ENCODE results near the gene MERTK. TPM values are rescaled to one million over a fixed set of nuclear protein-coding genes. Genes with fewer than 3 reads are reported as not detected.

Gene MERTK
- total and polyA plus RNA-seq, 2 of the 8 experiments (the other 6 are each of a cell fraction or from before 2014, with no cell fraction given), result 6.5 to 7.0 TPM

- TF ChIP-seq CHD7 (IDR thresholded peaks at IDR 0.05; ENCODE audit: insufficient replicate concordance, low read length) (no peak), NANOG (IDR thresholded peaks at IDR 0.05; ENCODE audit: insufficient read depth, low read depth, low read length, poor library complexity, severe bottlenecking) (no peak), POU5F1 (IDR thresholded peaks at IDR 0.05; ENCODE audit: low read depth, low read length) (no peak), BRCA1 (IDR thresholded peaks at IDR 0.05; ENCODE audit: low read depth, low read length) (no peak), PHF8 (conservative IDR thresholded peaks at IDR 0.05; ENCODE audit: low read depth, low read length) (no peak), YY1 (IDR thresholded peaks at IDR 0.05; ENCODE audit: low read depth, low read length) (no peak), ASH2L (IDR thresholded peaks at IDR 0.05; ENCODE audit: low read length) (no peak)
- TF ChIP-seq, protein P1, sequence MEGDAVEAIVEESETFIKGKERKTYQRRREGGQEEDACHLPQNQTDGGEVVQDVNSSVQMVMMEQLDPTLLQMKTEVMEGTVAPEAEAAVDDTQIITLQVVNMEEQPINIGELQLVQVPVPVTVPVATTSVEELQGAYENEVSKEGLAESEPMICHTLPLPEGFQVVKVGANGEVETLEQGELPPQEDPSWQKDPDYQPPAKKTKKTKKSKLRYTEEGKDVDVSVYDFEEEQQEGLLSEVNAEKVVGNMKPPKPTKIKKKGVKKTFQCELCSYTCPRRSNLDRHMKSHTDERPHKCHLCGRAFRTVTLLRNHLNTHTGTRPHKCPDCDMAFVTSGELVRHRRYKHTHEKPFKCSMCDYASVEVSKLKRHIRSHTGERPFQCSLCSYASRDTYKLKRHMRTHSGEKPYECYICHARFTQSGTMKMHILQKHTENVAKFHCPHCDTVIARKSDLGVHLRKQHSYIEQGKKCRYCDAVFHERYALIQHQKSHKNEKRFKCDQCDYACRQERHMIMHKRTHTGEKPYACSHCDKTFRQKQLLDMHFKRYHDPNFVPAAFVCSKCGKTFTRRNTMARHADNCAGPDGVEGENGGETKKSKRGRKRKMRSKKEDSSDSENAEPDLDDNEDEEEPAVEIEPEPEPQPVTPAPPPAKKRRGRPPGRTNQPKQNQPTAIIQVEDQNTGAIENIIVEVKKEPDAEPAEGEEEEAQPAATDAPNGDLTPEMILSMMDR (IDR thresholded peaks at IDR 0.05; ENCODE audit: control extremely low read depth in 1 of 3, insufficient read depth in 1 of 3, low read depth in 1 of 3, low read length in 3 of 3), result no peak
Measured at GRCh38 chr2:111905990-111906735, 7.8 kb downstream of the MERTK start (continued).

All from H1 (cell line).